B cell (primary cell): Measurements from ENCODE around the gene CACNA2D1. TPM values are rescaled to one million over a fixed set of nuclear protein-coding genes. Genes with fewer than 3 reads are reported as not detected.

Experiments used
- ATAC-seq: fragments of 200-7000 bp; cut with Tn5 transposase; one replicate; pipeline ENCODE4 v1.10.0; 2021; ENCODE audit warnings: low read depth, mild to moderate bottlenecking, moderate number of reproducible peaks, moderate library complexity
- CTCF ChIA-PET: fragments of 350-600 bp; sonication (Branson Sonifier 250); formaldehyde crosslinking; loops from one replicate; lab custom pipeline; 2021; ENCODE audit warnings: antibody characterized with exemption, inconsistent platforms; lab: Charles Lee
- POLR2A ChIA-PET: fragments of 350-600 bp; sonication (Branson Sonifier 250); formaldehyde crosslinking; loops from one replicate; lab custom pipeline; 2021; ENCODE audit warnings: antibody characterized with exemption; lab: Charles Lee
- DNase-seq: peaks from one replicate; pipeline ENCODE4 v3.0.0; 2013
- H2AFZ ChIP-seq: 2 replicates; pipeline ENCODE4 v1.6.1; 2012; ENCODE audit warnings: mild to moderate bottlenecking, low read depth, low read length; ENCODE audit not compliant: insufficient read depth, poor library complexity, severe bottlenecking
- H3K27ac ChIP-seq, 2 donors: 1 replicate in 1 of 2; 2 replicates in 1 of 2; pipeline ENCODE4 v1.5.1; 2012 to 2013; ENCODE audit warnings: low read length in 2 of 2, mild to moderate bottlenecking in 2 of 2, moderate library complexity in 1 of 2
- H3K27me3 ChIP-seq, 4 experiments: fragments of 200-600 bp in 1 of 4; sonication (generic) in 1 of 4; replicated peaks in 1 of 4; 1 replicate in 2 of 4; 2 replicates in 2 of 4; pipeline versions ENCODE4 v1.6.1 to v1.7.0; 2013 to 2016; ENCODE audit warnings: low read length in 3 of 4, mild to moderate bottlenecking in 2 of 4, mixed read lengths in 1 of 4, moderate library complexity in 1 of 4; ENCODE audit not compliant: insufficient read depth in 4 of 4, control insufficient read depth in 3 of 4; ENCODE audit errors: control extremely low read depth in 1 of 4
- H3K36me3 ChIP-seq, 2 experiments: replicated peaks in 1 of 2; 1 replicate in 1 of 2; 2 replicates in 1 of 2; pipeline versions ENCODE4 v1.6.1 to v1.7.1; 2013; ENCODE audit warnings: low read length in 1 of 2; ENCODE audit not compliant: insufficient read depth in 2 of 2, control insufficient read depth in 1 of 2; ENCODE audit errors: control extremely low read depth in 1 of 2, extremely low read depth in 1 of 2
- H3K4me1 ChIP-seq, 2 donors: fragments of 200-600 bp in 1 of 2; sonication (generic) in 1 of 2; 1 replicate in 1 of 2; 2 replicates in 1 of 2; pipeline versions ENCODE4 v1.5.1 to v1.6.1; 2013 to 2017; ENCODE audit warnings: low read length in 2 of 2; ENCODE audit not compliant: control insufficient read depth in 2 of 2, insufficient read depth in 2 of 2
- H3K4me2 ChIP-seq: replicated peaks from 2 replicates; pipeline ENCODE3; 2012; ENCODE audit warnings: mild to moderate bottlenecking, low read depth, low read length; ENCODE audit not compliant: poor library complexity, severe bottlenecking
- H3K4me3 ChIP-seq, 5 experiments: fragments of 200-600 bp in 1 of 5; sonication (generic) in 1 of 5; 1 replicate in 3 of 5; 2 replicates in 2 of 5; pipeline versions ENCODE4 v1.5.1 to v1.7.0; 2011 to 2016; ENCODE audit warnings: low read length in 4 of 5, mild to moderate bottlenecking in 4 of 5, low read depth in 2 of 5, control low read depth in 1 of 5, moderate library complexity in 1 of 5; ENCODE audit not compliant: insufficient read depth in 1 of 5; ENCODE audit errors: control extremely low read depth in 1 of 5, extremely low read depth in 1 of 5
- H3K79me2 ChIP-seq: fragments of 200-600 bp; sonication (generic); one replicate; pipeline ENCODE4 v1.6.0; 2016; ENCODE audit warnings: low read length; ENCODE audit not compliant: control insufficient read depth, insufficient read depth
- H3K9ac ChIP-seq: fragments of 200-600 bp; sonication (generic); 2 replicates; pipeline ENCODE4 v1.6.1; 2017; ENCODE audit warnings: mild to moderate bottlenecking, low read length, moderate library complexity
- H3K9me3 ChIP-seq, 3 donors: one replicate each; pipeline versions ENCODE4 v1.6.1 to v1.7.1; 2013; ENCODE audit warnings: low read length in 2 of 3; ENCODE audit not compliant: control insufficient read depth in 2 of 3, insufficient read depth in 1 of 3; ENCODE audit errors: control extremely low read depth in 1 of 3
- H4K20me1 ChIP-seq: 2 replicates; pipeline ENCODE4 v1.6.0; 2012; ENCODE audit warnings: mild to moderate bottlenecking, low read length; ENCODE audit not compliant: insufficient read depth, control insufficient read depth, poor library complexity, severe bottlenecking
- H3K27ac Mint-ChIP-seq: one replicate; pipeline ENCODE4 v1.8.0; 2021; ENCODE audit warnings: mixed read lengths
- H3K27me3 Mint-ChIP-seq: one replicate; pipeline ENCODE4 v1.8.0; 2021; ENCODE audit warnings: mixed read lengths
- H3K4me1 Mint-ChIP-seq: one replicate; pipeline ENCODE4 v1.8.0; 2021; ENCODE audit warnings: mixed read lengths
- H3K4me3 Mint-ChIP-seq: one replicate; pipeline ENCODE4 v1.8.0; 2021; ENCODE audit warnings: mixed read lengths
- H3K9me3 Mint-ChIP-seq: one replicate; pipeline ENCODE4 v1.8.0; 2022; ENCODE audit warnings: mixed read lengths; ENCODE audit not compliant: insufficient read depth
- EZH2 ChIP-seq: IDR thresholded peaks from 2 replicates; pipeline ENCODE4 v1.6.1; 2012; ENCODE audit warnings: borderline replicate concordance, low read depth, mild to moderate bottlenecking, moderate library complexity, low read length; ENCODE audit not compliant: insufficient read depth, poor library complexity, severe bottlenecking
- WGBS: methylation state at CpG from one replicate; pipeline ENCODE4 v1.1.5; 2013; ENCODE audit warnings: missing lambda C conversion rate; ENCODE audit not compliant: insufficient coverage; 5-methylcytosine and 5-hydroxymethylcytosine counted together
- intact Hi-C: fragments of 100-400 bp; cut with micrococcal nuclease; formaldehyde crosslinking; loops from one replicate; pipeline ENCODE4 v1.10.0; 2022
- polyA plus RNA-seq: library from polyadenylated mRNA; depleted of rRNA; stranded (reverse); fragments of >200 nt; gene quantifications from 2 replicates; pipeline ENCODE4 v1.2.3, GENCODE V29; 2012
- total RNA-seq, 2 donors: library from RNA; stranded (reverse); fragments of 120-200 nt in 1 of 2; gene quantifications; 1 replicate in 1 of 2; 2 replicates in 1 of 2; pipeline versions ENCODE4 v1.2.3 to v1.2.4, GENCODE V29; 2013 to 2022
- TF ChIP-seq, protein P1 (sequence below): fragments of 200-600 bp; IDR thresholded peaks from one replicate; pipeline ENCODE4 v1.8.0; 2022; ENCODE audit warnings: antibody characterized with exemption, mild to moderate bottlenecking

CACNA2D1 gene
- total and polyA plus RNA-seq, 2 donors (not counting 1 experiment from before 2014, with no cell fraction given): not detected

DNA sequence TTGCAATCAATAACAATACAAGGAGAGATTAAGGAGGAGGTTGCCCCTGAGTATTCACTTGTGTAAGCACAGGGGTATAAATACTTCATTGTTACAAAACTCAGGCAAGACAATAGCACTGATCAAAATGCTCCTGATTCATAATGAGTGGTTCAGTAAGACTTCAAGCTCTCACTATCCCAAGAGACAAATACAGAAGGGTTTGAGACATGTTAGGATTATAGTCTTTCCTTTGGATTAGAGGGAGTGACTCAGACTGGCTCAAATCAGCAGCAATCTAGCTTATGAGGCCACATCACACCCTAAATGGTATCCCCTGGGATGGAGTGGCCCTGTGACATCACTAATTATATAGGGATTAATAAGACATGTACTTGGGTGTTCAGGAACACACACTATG lies 506.5 kb downstream of the CACNA2D1 start:
- DNase-seq: no peak
- H3K79me2 ChIP-seq: no peaks in the 10 kb centered on the region
- H3K36me3 ChIP-seq: no peaks in the 10 kb centered on the region
- POLR2A ChIA-PET: no interaction called here
- intact Hi-C loops: no loop called here
- no peaks in the 10 kb centered on the region for H3K9me3 ChIP-seq
- H3K4me3 ChIP-seq: no peak overlapping the region
- CTCF ChIA-PET: no interaction called here
- H3K4me1 Mint-ChIP-seq: no peaks in the 10 kb centered on the region
- no peaks in the 10 kb centered on the region for H3K27me3 ChIP-seq
- H3K9ac ChIP-seq: no peak overlapping the region
- H3K4me1 ChIP-seq: no peaks in the 10 kb centered on the region
- no peak overlapping the region for H3K27ac Mint-ChIP-seq
- H3K9me3 Mint-ChIP-seq: no peaks in the 10 kb centered on the region
- no peak overlapping the region for H3K27ac ChIP-seq
- H3K27me3 Mint-ChIP-seq: no peaks in the 10 kb centered on the region
- TF ChIP-seq, protein P1, sequence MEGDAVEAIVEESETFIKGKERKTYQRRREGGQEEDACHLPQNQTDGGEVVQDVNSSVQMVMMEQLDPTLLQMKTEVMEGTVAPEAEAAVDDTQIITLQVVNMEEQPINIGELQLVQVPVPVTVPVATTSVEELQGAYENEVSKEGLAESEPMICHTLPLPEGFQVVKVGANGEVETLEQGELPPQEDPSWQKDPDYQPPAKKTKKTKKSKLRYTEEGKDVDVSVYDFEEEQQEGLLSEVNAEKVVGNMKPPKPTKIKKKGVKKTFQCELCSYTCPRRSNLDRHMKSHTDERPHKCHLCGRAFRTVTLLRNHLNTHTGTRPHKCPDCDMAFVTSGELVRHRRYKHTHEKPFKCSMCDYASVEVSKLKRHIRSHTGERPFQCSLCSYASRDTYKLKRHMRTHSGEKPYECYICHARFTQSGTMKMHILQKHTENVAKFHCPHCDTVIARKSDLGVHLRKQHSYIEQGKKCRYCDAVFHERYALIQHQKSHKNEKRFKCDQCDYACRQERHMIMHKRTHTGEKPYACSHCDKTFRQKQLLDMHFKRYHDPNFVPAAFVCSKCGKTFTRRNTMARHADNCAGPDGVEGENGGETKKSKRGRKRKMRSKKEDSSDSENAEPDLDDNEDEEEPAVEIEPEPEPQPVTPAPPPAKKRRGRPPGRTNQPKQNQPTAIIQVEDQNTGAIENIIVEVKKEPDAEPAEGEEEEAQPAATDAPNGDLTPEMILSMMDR: no peak
- ATAC-seq: no peak
- H3K4me2 ChIP-seq: no peak overlapping the region
- H4K20me1 ChIP-seq: no peaks in the 10 kb centered on the region
- no peak overlapping the region for H2AFZ ChIP-seq
- H3K4me3 Mint-ChIP-seq: no peak overlapping the region

- no peaks in the 10 kb centered on the region for H3K9me3 ChIP-seq
- no CpG with 5 or more reads among the region's 6 CpGs for WGBS
- H3K27ac ChIP-seq: no peak overlapping the region
- no peaks in the 10 kb centered on the region for H3K27me3 Mint-ChIP-seq
- no peak overlapping the region for H2AFZ ChIP-seq
- H4K20me1 ChIP-seq: no peaks in the 10 kb centered on the region
- intact Hi-C loops: no loop called here
- POLR2A ChIA-PET: no interaction called here
- no peak overlapping the region for H3K4me3 Mint-ChIP-seq
- H3K27ac Mint-ChIP-seq: no peak overlapping the region
- CTCF ChIA-PET: no interaction called here
- H3K4me3 ChIP-seq: no peak overlapping the region
- no peak overlapping the region for H3K9ac ChIP-seq
- H3K36me3 ChIP-seq: no peaks in the 10 kb centered on the region
- H3K4me1 ChIP-seq: no peaks in the 10 kb centered on the region
- no peaks in the 10 kb centered on the region for H3K4me1 Mint-ChIP-seq
- no peaks in the 10 kb centered on the region for H3K27me3 ChIP-seq
- TF ChIP-seq, protein P1: no peak
- TF ChIP-seq EZH2: no peak
- ATAC-seq (no peak), DNase-seq (no peak)
- no peak overlapping the region for H3K4me2 ChIP-seq
- H3K79me2 ChIP-seq: no peaks in the 10 kb centered on the region
- no peaks in the 10 kb centered on the region for H3K9me3 Mint-ChIP-seq
Observed at GRCh38 chr7:81934596-81935301, 508.8 kb downstream of the CACNA2D1 start.
